Activated B cell treated with CpG ODN at 0.5 μM for 24 hours (primary cell): ENCODE measurements around the gene PIKFYVE. TPM values are rescaled to one million over a fixed set of nuclear protein-coding genes. Genes with fewer than 3 reads are reported as not detected.
"Not testable (repeated sequence)": the region's sequence is repeated elsewhere in the genome, so short reads cannot be mapped to it uniquely, and the experiment has no call there.

Experiments
- ATAC-seq: fragments of 200-7000 bp; cut with Tn5 transposase; one replicate; pipeline ENCODE4 v1.10.0; 2021; ENCODE audit warnings: low read depth, mild to moderate bottlenecking, moderate library complexity
- CTCF ChIA-PET: fragments of 350-600 bp; sonication (Branson Sonifier 250); formaldehyde crosslinking; loops from one replicate; lab custom pipeline; 2021; ENCODE audit warnings: antibody characterized with exemption; lab: Charles Lee
- POLR2A ChIA-PET: fragments of 350-600 bp; sonication (Branson Sonifier 250); formaldehyde crosslinking; loops from one replicate; lab custom pipeline; 2021; ENCODE audit warnings: antibody characterized with exemption; lab: Charles Lee
- DNase-seq: peaks from one replicate; pipeline ENCODE4 v3.0.0; 2022
- H3K27ac Mint-ChIP-seq: one replicate; pipeline ENCODE4 v1.8.0; 2020; ENCODE audit warnings: mixed read lengths
- H3K27me3 Mint-ChIP-seq: one replicate; pipeline ENCODE4 v1.8.0; 2021; ENCODE audit warnings: mixed read lengths
- H3K36me3 Mint-ChIP-seq: one replicate; pipeline ENCODE4 v1.8.0; 2021; ENCODE audit warnings: low read depth, mixed read lengths
- H3K4me1 Mint-ChIP-seq: one replicate; pipeline ENCODE4 v1.8.0; 2021; ENCODE audit warnings: mixed read lengths
- H3K4me3 Mint-ChIP-seq: one replicate; pipeline ENCODE4 v1.8.0; 2020; ENCODE audit warnings: mild to moderate bottlenecking, mixed read lengths
- H3K9me3 Mint-ChIP-seq: one replicate; pipeline ENCODE4 v1.8.0; 2020; ENCODE audit warnings: mixed read lengths
- CTCF ChIP-seq: fragments of 200-600 bp; IDR thresholded peaks from one replicate; pipeline ENCODE4 v1.8.0; 2022; ENCODE audit warnings: antibody characterized with exemption, mild to moderate bottlenecking
- intact Hi-C: fragments of 100-400 bp; cut with micrococcal nuclease; formaldehyde crosslinking; loops from one replicate; pipeline ENCODE4 v1.15.1; 2024
- total RNA-seq: library from RNA; stranded (reverse); gene quantifications from 2 replicates; pipeline ENCODE4 v1.2.3, GENCODE V29; 2022

PIKFYVE gene, protein sequence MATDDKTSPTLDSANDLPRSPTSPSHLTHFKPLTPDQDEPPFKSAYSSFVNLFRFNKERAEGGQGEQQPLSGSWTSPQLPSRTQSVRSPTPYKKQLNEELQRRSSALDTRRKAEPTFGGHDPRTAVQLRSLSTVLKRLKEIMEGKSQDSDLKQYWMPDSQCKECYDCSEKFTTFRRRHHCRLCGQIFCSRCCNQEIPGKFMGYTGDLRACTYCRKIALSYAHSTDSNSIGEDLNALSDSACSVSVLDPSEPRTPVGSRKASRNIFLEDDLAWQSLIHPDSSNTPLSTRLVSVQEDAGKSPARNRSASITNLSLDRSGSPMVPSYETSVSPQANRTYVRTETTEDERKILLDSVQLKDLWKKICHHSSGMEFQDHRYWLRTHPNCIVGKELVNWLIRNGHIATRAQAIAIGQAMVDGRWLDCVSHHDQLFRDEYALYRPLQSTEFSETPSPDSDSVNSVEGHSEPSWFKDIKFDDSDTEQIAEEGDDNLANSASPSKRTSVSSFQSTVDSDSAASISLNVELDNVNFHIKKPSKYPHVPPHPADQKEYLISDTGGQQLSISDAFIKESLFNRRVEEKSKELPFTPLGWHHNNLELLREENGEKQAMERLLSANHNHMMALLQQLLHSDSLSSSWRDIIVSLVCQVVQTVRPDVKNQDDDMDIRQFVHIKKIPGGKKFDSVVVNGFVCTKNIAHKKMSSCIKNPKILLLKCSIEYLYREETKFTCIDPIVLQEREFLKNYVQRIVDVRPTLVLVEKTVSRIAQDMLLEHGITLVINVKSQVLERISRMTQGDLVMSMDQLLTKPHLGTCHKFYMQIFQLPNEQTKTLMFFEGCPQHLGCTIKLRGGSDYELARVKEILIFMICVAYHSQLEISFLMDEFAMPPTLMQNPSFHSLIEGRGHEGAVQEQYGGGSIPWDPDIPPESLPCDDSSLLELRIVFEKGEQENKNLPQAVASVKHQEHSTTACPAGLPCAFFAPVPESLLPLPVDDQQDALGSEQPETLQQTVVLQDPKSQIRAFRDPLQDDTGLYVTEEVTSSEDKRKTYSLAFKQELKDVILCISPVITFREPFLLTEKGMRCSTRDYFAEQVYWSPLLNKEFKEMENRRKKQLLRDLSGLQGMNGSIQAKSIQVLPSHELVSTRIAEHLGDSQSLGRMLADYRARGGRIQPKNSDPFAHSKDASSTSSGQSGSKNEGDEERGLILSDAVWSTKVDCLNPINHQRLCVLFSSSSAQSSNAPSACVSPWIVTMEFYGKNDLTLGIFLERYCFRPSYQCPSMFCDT (N-terminal part only)
- 92.2 and 106 TPM in 2 replicates for total RNA-seq

GRCh38 chr2:208265801-208266552, at the start of gene PIKFYVE:
Gene PIKFYVE, plus strand, starts transcription at chr2:208266255. Its CDS starts 5,265 bp downstream, at chr2:208271520.
- peak within 1 kb of the TSS; percentile 95 for H3K4me3 Mint-ChIP-seq
- peaks cover 17% of the 10 kb centered on the region for H3K36me3 Mint-ChIP-seq
- CTCF ChIA-PET, result interaction anchor here (1.2 to 10.0 kb wide), 4 partner anchors 12 to 640 kb away, joined by 4 to 86 read pairs (median 7); partner anchors contain the start of genes IDH1 and METTL21A
- intact Hi-C loops, result loop anchor here (1.0 to 5.0 kb wide), 12 partner anchors 12 to 1905 kb away; partner anchors contain the start of genes CREB1, FASTKD2, FZD5 and KANSL1L
- TF ChIP-seq CTCF, result no peak
- POLR2A ChIA-PET, result interaction anchor here (1.0 to 4.7 kb wide), 16 partner anchors 12 to 1101 kb away, joined by 3 to 80 read pairs (median 4); partner anchors contain the start of genes CCNYL1, CREB1, IDH1 and METTL21A
- DNase-seq, result peak; percentile 85
- ATAC-seq, result peak; percentile 87
- H3K9me3 Mint-ChIP-seq, result no peaks in the 10 kb centered on the region
- no peaks in the 10 kb centered on the region for H3K27me3 Mint-ChIP-seq
- H3K4me1 Mint-ChIP-seq, result peaks cover 56% of the 10 kb centered on the region
- H3K27ac Mint-ChIP-seq, result peak within 1 kb of the TSS; percentile 95

GRCh38 chr2:208221873-208222272, 44.2 kb upstream of the PIKFYVE start:
- DNase-seq, H3K27ac Mint-ChIP-seq, H3K27me3 Mint-ChIP-seq, H3K36me3 Mint-ChIP-seq, H3K9me3 Mint-ChIP-seq, H3K4me1 Mint-ChIP-seq, H3K4me3 Mint-ChIP-seq, intact Hi-C loops, POLR2A ChIA-PET, CTCF ChIA-PET, ATAC-seq: not testable (repeated sequence)

DNA sequence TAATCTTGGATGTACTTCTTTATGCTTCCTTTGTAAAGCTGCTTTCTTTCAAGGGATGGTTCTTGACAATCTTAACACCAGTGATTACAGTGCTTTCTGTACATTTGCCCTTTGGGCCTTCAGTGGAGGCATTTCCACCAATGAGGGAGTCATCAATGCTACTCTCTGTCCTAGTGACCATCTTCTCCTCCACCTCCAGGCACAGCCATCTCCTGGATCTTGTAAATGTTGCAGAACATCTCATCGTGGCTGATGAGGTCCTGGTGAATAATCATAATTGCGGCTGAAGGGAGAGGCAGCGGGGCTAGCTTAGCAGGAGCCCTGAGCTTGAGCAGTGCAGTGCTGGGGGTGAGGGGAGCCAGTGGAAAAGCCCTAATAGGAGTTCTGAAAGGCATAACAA, 43.7 kb upstream of the PIKFYVE start:
- Mint-ChIP-seq H3K4me1 (no peaks in the 10 kb centered on the region), H3K4me3 (no peak overlapping the region), H3K36me3 (no peaks in the 10 kb centered on the region), H3K27me3 (peaks cover 7% of the 10 kb centered on the region), H3K9me3 (peaks cover 7% of the 10 kb centered on the region), H3K27ac (no peak overlapping the region)
- ChIA-PET POLR2A (no interaction called here), CTCF (no interaction called here)
- no peak for DNase-seq
- TF ChIP-seq CTCF, result no peak
- intact Hi-C loops, result no loop called here
- no peak for ATAC-seq

- Mint-ChIP-seq H3K4me1 (no peaks in the 10 kb centered on the region), H3K9me3 (peaks cover 5% of the 10 kb centered on the region), H3K27ac (no peak overlapping the region), H3K4me3 (no peak overlapping the region), H3K36me3 (no peaks in the 10 kb centered on the region), H3K27me3 (peaks cover 2% of the 10 kb centered on the region)
- CTCF ChIA-PET, result no interaction called here
- no peak for ATAC-seq
- no peak for TF ChIP-seq CTCF
- intact Hi-C loops, result no loop called here
- no peak for DNase-seq
- POLR2A ChIA-PET, result no interaction called here
These were observed 41.3 kb upstream of the PIKFYVE start for GRCh38 chr2:208224802-208225201.
